ENCODE results near the gene MICOS13. TPM values are rescaled to one million over a fixed set of nuclear protein-coding genes. Genes with fewer than 3 reads are reported as not detected.
A peak's percentile ranks its signal among the peaks of the same experiment; 100 is the strongest.

Gene MICOS13
- total RNA-seq, 1 donor from 2014 or later = 23.6 TPM

DNA sequence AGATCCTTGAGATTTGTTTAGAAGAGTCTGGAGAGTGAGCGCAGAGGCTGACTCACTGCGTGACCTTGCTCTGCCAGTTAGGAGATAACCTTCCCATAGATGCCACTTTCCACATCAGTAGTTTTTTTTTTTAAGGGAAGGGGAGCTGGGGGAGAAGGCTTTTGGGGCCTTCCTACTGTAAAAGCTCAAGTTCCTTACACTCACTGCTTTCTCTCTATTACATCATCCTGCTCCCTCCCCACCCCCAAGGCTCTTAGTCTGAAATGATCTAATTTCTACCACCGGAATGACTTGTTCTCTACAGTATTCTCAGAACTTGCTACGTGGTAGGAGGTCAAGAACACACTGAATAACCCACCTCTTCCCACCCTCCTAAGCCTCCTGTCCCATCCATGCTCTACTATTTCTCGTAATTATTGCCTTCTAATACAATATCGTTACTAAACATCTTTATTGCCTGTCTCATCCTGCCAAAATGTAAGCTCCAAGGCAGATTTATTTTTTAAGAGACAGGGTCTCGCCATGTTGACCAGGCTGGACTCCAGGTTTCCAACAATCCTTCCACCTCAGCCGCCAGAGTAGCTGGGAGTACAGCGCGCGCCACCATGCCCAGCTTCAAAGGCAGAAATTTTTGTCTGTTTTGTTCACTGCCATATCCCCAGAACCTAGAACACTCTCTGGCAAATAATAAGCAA, 38.4 kb upstream of the MICOS13 start:
- H3K4me1 Mint-ChIP-seq (ENCODE audit: unreplicated experiment) = peaks cover 13% of the 10 kb centered on the region
- TF ChIP-seq, protein P1, sequence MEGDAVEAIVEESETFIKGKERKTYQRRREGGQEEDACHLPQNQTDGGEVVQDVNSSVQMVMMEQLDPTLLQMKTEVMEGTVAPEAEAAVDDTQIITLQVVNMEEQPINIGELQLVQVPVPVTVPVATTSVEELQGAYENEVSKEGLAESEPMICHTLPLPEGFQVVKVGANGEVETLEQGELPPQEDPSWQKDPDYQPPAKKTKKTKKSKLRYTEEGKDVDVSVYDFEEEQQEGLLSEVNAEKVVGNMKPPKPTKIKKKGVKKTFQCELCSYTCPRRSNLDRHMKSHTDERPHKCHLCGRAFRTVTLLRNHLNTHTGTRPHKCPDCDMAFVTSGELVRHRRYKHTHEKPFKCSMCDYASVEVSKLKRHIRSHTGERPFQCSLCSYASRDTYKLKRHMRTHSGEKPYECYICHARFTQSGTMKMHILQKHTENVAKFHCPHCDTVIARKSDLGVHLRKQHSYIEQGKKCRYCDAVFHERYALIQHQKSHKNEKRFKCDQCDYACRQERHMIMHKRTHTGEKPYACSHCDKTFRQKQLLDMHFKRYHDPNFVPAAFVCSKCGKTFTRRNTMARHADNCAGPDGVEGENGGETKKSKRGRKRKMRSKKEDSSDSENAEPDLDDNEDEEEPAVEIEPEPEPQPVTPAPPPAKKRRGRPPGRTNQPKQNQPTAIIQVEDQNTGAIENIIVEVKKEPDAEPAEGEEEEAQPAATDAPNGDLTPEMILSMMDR (IDR thresholded peaks at IDR 0.05; ENCODE audit: unreplicated experiment) = no peak
- H3K4me3 Mint-ChIP-seq (ENCODE audit: unreplicated experiment) = peak overlapping the region; percentile 95
- peaks cover 15% of the 10 kb centered on the region for H3K27me3 Mint-ChIP-seq (ENCODE audit: unreplicated experiment)
- H3K27ac Mint-ChIP-seq (ENCODE audit: unreplicated experiment) = peak overlapping the region; percentile 92
- H3K9me3 Mint-ChIP-seq (ENCODE audit: unreplicated experiment) = no peaks in the 10 kb centered on the region
- no peak for DNase-seq (ENCODE audit: low spot score)
- peaks cover 8% of the 10 kb centered on the region for H3K36me3 Mint-ChIP-seq (ENCODE audit: low read depth, unreplicated experiment)

DNA sequence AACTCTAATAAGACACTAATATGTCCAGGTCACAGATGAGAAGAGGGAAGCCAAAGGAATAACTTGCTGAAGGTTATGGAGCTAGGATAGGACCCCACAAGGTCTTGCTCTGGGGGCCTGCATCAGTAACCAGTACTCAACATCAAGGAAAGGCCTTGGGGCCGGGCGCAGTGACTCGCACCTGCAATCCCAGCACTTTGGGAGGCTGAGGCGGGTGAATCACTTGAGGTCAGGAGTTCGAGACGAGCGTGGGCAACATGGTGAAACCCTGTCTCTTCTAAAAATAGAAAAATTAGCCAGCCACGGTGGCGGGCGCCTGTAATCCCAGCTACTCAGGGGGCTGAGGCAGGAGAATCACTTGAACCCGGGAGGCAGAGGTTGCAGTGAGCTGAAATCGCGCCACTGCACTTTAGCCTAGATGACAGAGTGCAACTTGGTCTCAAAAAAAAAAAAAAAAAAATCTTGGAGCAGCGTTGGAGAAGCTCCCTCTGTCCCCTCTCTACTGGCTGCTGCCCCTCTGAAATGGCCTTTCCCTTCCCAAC, 37.8 kb upstream of the MICOS13 start:
- Mint-ChIP-seq H3K4me3 (ENCODE audit: unreplicated experiment) (peak overlapping the region; percentile 79), H3K4me1 (ENCODE audit: unreplicated experiment) (peaks cover 13% of the 10 kb centered on the region), H3K9me3 (ENCODE audit: unreplicated experiment) (no peaks in the 10 kb centered on the region), H3K27ac (ENCODE audit: unreplicated experiment) (peak overlapping the region; percentile 57), H3K36me3 (ENCODE audit: low read depth, unreplicated experiment) (peaks cover 9% of the 10 kb centered on the region), H3K27me3 (ENCODE audit: unreplicated experiment) (peaks cover 15% of the 10 kb centered on the region)
- TF ChIP-seq, protein P1 (IDR thresholded peaks at IDR 0.05; ENCODE audit: unreplicated experiment) = no peak
- no peak for DNase-seq (ENCODE audit: low spot score)

DNA sequence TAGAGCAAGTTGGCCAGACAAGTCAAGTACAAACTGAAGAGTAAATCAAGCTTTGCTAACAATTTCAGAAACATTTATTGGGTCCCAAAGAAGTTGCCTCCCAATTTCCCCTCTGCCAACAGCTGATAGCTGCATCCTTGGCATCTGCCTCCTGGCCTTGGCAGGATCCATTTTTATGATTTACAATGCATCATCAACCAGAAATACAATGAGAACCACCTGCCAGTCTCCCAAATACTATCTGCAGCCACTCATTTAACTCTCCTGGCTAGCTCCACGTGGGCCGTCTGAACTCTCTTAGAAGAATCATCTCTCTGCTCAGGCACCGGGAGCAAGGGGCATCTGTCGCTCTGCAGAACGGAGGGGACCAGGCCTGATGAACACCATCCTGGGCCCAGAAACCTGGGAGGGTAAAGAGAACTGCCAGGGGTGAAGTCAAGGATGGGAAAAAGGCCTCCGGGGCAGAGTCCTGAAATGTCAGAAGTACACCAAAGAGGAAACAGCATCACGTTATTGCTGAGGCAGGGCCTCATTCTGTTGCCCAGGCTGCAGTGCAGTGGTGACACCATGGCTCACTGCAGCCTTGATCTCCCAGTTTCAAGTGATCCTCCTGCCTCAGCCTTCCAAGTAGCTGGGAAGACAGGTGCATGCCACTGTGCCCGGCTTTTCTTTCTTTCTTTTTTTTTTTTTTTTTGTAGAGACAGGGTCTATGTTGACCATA, 37.1 kb upstream of the MICOS13 start:
- TF ChIP-seq, protein P1 (IDR thresholded peaks at IDR 0.05; ENCODE audit: unreplicated experiment) = no peak
- no peak for DNase-seq (ENCODE audit: low spot score)
- H3K4me1 Mint-ChIP-seq (ENCODE audit: unreplicated experiment) = peaks cover 13% of the 10 kb centered on the region
- peak overlapping the region; percentile 57 for H3K27ac Mint-ChIP-seq (ENCODE audit: unreplicated experiment)
- H3K4me3 Mint-ChIP-seq (ENCODE audit: unreplicated experiment) = peak overlapping the region; percentile 79
- H3K36me3 Mint-ChIP-seq (ENCODE audit: low read depth, unreplicated experiment) = peaks cover 10% of the 10 kb centered on the region
- peaks cover 15% of the 10 kb centered on the region for H3K27me3 Mint-ChIP-seq (ENCODE audit: unreplicated experiment)
- H3K9me3 Mint-ChIP-seq (ENCODE audit: unreplicated experiment) = no peaks in the 10 kb centered on the region

DNA sequence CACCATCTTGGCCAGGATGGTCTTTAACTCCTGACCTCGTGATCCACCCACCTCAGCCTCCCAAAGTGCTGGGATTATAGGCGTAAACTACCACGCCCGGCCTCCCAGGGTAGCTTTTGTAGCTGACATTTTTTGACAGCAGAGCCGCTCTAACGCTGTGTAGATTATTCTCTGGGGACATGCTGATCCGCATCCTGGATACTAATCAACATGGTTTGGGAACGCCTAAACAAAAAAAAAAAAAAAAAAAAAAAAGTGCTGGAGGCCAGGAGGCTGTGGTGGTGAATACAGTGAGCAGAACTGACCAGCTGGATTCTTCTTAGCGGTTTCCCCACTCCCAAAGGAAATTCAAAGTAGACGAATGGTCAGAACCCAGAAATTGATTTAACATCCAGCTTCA, 34.5 kb upstream of the MICOS13 start:
- peaks cover 8% of the 10 kb centered on the region for H3K27me3 Mint-ChIP-seq (ENCODE audit: unreplicated experiment)
- no peak overlapping the region for H3K27ac Mint-ChIP-seq (ENCODE audit: unreplicated experiment)
- DNase-seq (ENCODE audit: low spot score) = no peak
- TF ChIP-seq, protein P1 (IDR thresholded peaks at IDR 0.05; ENCODE audit: unreplicated experiment) = no peak
- H3K36me3 Mint-ChIP-seq (ENCODE audit: low read depth, unreplicated experiment) = peaks cover 13% of the 10 kb centered on the region
- no peak overlapping the region for H3K4me3 Mint-ChIP-seq (ENCODE audit: unreplicated experiment)
- no peaks in the 10 kb centered on the region for H3K9me3 Mint-ChIP-seq (ENCODE audit: unreplicated experiment)
- peaks cover 13% of the 10 kb centered on the region for H3K4me1 Mint-ChIP-seq (ENCODE audit: unreplicated experiment)

DNA sequence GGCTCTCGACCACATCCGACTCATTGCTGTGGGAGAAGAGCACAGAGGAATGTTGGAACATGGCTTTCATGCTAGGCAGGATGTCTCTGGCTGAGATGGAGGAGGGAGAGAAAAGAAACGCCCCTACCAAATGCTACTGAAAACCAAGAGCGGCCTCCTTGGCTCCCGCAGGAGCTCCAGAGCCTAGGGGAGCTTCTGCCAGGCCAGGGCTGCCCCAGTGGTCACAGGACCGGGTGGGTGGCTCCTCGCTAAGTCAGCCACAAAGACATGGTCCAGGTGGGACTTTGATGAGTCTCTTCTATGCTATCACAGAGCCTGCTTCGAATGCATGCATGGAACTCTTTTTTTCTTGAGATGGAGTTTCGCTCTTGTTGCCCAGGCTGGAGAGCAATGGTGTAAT, 32.9 kb upstream of the MICOS13 start:
- DNase-seq (ENCODE audit: low spot score) = no peak
- Mint-ChIP-seq H3K4me1 (ENCODE audit: unreplicated experiment) (peaks cover 3% of the 10 kb centered on the region), H3K9me3 (ENCODE audit: unreplicated experiment) (no peaks in the 10 kb centered on the region), H3K36me3 (ENCODE audit: low read depth, unreplicated experiment) (peaks cover 8% of the 10 kb centered on the region), H3K4me3 (ENCODE audit: unreplicated experiment) (no peak overlapping the region), H3K27me3 (ENCODE audit: unreplicated experiment) (no peaks in the 10 kb centered on the region), H3K27ac (ENCODE audit: unreplicated experiment) (no peak overlapping the region)
- TF ChIP-seq, protein P1 (IDR thresholded peaks at IDR 0.05; ENCODE audit: unreplicated experiment) = no peak
